MM.1S (cell line): ENCODE data around the gene C1QTNF6.

Experiments used
- DNase-seq: peaks from one replicate; pipeline ENCODE4 v3.0.0-alpha.2; 2015
- H2AFZ ChIP-seq: fragments of 300-600 bp; sonication (generic); 2 replicates; pipeline ENCODE4 v1.6.0; 2016; ENCODE audit warnings: antibody characterized with exemption, low read length
- H3F3A ChIP-seq: fragments of 300-600 bp; sonication (generic); 2 replicates; pipeline ENCODE4 v1.6.1; 2016; ENCODE audit warnings: mild to moderate bottlenecking, antibody characterized with exemption, low read length, moderate library complexity, mixed read lengths; ENCODE audit not compliant: insufficient read depth
- H3K27ac ChIP-seq: fragments of 300-600 bp; sonication (generic); 2 replicates; pipeline ENCODE4 v1.5.1; 2016; ENCODE audit warnings: mild to moderate bottlenecking, low read length
- H3K27me3 ChIP-seq: fragments of 300-600 bp; sonication (generic); replicated peaks from 2 replicates; pipeline ENCODE4 v1.6.0; 2016; ENCODE audit warnings: low read length; ENCODE audit not compliant: insufficient read depth
- H3K36me3 ChIP-seq: fragments of 300-600 bp; sonication (generic); replicated peaks from 2 replicates; pipeline ENCODE4 v1.6.1; 2016; ENCODE audit warnings: mild to moderate bottlenecking, low read length, mixed read lengths; ENCODE audit not compliant: insufficient read depth
- H3K4me1 ChIP-seq: fragments of 300-600 bp; sonication (generic); 2 replicates; pipeline ENCODE4 v1.6.1; 2016; ENCODE audit warnings: low read length, mixed read lengths
- H3K4me2 ChIP-seq: fragments of 300-600 bp; sonication (generic); 2 replicates; pipeline ENCODE4 v1.6.0; 2016; ENCODE audit warnings: low read depth, low read length
- H3K4me3 ChIP-seq: fragments of 300-600 bp; sonication (generic); 2 replicates; pipeline ENCODE4 v1.5.1; 2016; ENCODE audit warnings: low read length, mixed read lengths
- H3K79me2 ChIP-seq: fragments of 300-600 bp; sonication (generic); 2 replicates; pipeline ENCODE4 v1.6.1; 2016; ENCODE audit warnings: mixed run types, low read length, mixed read lengths
- H3K9ac ChIP-seq: fragments of 300-600 bp; sonication (generic); 2 replicates; pipeline ENCODE4 v1.6.1; 2016; ENCODE audit warnings: low read length, mixed read lengths
- H3K9me2 ChIP-seq: fragments of 300-600 bp; sonication (generic); replicated peaks from 2 replicates; pipeline ENCODE4 v1.6.1; 2016; ENCODE audit warnings: mild to moderate bottlenecking, low read length, mixed read lengths; ENCODE audit not compliant: insufficient read depth
- H3K9me3 ChIP-seq: fragments of 300-600 bp; sonication (generic); replicated peaks from 2 replicates; pipeline ENCODE4 v1.6.1; 2016; ENCODE audit warnings: mild to moderate bottlenecking, low read length, mixed read lengths; ENCODE audit not compliant: insufficient read depth
- H4K20me1 ChIP-seq: fragments of 300-600 bp; sonication (generic); 2 replicates; pipeline ENCODE4 v1.6.1; 2016; ENCODE audit warnings: mild to moderate bottlenecking, low read length, moderate library complexity, mixed read lengths; ENCODE audit not compliant: insufficient read depth
- EZH2 ChIP-seq: fragments of 300-600 bp; sonication (generic); optimal IDR thresholded peaks from 2 replicates; pipeline ENCODE3; 2017; ENCODE audit warnings: low read depth, mild to moderate bottlenecking, antibody characterized with exemption, low read length, mixed read lengths
- EZH2phosphoT487 ChIP-seq: fragments of 300-600 bp; sonication (generic); IDR thresholded peaks from 2 replicates; pipeline ENCODE4 v1.6.1; 2018; ENCODE audit warnings: antibody characterized with exemption, low read length
- TF ChIP-seq, protein P1 (sequence below): fragments of 300-600 bp; sonication (generic); IDR thresholded peaks from 2 replicates; pipeline ENCODE4 v1.5.1; 2016; ENCODE audit warnings: antibody characterized with exemption, low read length, mixed read lengths

The C1QTNF6 gene

GRCh38 chr22:37187552-37187890 is 526 bp downstream of the C1QTNF6 start:
- H3F3A ChIP-seq = 0 out of 2 replicates have a peak, but pooled peaks cover 7% of the 10 kb centered on the region

GRCh38 chr22:37186997-37187522 is 987 bp downstream of the C1QTNF6 start:
- peaks cover 8% of the 10 kb centered on the region; the same call in 1 of the 2 replicates for H3K4me1 ChIP-seq
- H3K9me2 ChIP-seq = no peaks in the 10 kb centered on the region
- H3K9me3 ChIP-seq = no peaks in the 10 kb centered on the region
- H3K36me3 ChIP-seq = no peaks in the 10 kb centered on the region
- H3K79me2 ChIP-seq = no peaks in the 10 kb centered on the region
- H3K27ac ChIP-seq = no peak overlapping the region
- no peaks in the 10 kb centered on the region for H3K27me3 ChIP-seq
- no peaks in the 10 kb centered on the region for H4K20me1 ChIP-seq
- no peak overlapping the region for H3K9ac ChIP-seq
- no peak overlapping the region for H3K4me3 ChIP-seq
- DNase-seq = no peak
- H3K4me2 ChIP-seq = peak overlapping the region; percentile 18; the same call in 1 of the 2 replicates
- no peak for TF ChIP-seq EZH2phosphoT487
- TF ChIP-seq, protein P1, sequence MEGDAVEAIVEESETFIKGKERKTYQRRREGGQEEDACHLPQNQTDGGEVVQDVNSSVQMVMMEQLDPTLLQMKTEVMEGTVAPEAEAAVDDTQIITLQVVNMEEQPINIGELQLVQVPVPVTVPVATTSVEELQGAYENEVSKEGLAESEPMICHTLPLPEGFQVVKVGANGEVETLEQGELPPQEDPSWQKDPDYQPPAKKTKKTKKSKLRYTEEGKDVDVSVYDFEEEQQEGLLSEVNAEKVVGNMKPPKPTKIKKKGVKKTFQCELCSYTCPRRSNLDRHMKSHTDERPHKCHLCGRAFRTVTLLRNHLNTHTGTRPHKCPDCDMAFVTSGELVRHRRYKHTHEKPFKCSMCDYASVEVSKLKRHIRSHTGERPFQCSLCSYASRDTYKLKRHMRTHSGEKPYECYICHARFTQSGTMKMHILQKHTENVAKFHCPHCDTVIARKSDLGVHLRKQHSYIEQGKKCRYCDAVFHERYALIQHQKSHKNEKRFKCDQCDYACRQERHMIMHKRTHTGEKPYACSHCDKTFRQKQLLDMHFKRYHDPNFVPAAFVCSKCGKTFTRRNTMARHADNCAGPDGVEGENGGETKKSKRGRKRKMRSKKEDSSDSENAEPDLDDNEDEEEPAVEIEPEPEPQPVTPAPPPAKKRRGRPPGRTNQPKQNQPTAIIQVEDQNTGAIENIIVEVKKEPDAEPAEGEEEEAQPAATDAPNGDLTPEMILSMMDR = no peak
- TF ChIP-seq EZH2 = no peak
- 0 out of 2 replicates have a peak, but pooled peaks cover 7% of the 10 kb centered on the region for H3F3A ChIP-seq
- no peak overlapping the region for H2AFZ ChIP-seq

More at GRCh38 chr22:37187552-37187890, 526 bp downstream of the C1QTNF6 start:
- Histone ChIP-seq H3K9ac (no peak overlapping the region), H4K20me1 (no peaks in the 10 kb centered on the region), H3K9me3 (no peaks in the 10 kb centered on the region), H3K79me2 (no peaks in the 10 kb centered on the region), H2AFZ (no peak overlapping the region), H3K27ac (no peak overlapping the region), H3K4me1 (peaks cover 8% of the 10 kb centered on the region; the same call in 1 of the 2 replicates), H3K4me3 (no peak overlapping the region), H3K4me2 (no peak overlapping the region), H3K36me3 (no peaks in the 10 kb centered on the region), H3K9me2 (no peaks in the 10 kb centered on the region), H3K27me3 (no peaks in the 10 kb centered on the region)
- TF ChIP-seq EZH2phosphoT487 = no peak
- no peak for TF ChIP-seq EZH2
- TF ChIP-seq, protein P1 = no peak
- no peak for DNase-seq

DNA sequence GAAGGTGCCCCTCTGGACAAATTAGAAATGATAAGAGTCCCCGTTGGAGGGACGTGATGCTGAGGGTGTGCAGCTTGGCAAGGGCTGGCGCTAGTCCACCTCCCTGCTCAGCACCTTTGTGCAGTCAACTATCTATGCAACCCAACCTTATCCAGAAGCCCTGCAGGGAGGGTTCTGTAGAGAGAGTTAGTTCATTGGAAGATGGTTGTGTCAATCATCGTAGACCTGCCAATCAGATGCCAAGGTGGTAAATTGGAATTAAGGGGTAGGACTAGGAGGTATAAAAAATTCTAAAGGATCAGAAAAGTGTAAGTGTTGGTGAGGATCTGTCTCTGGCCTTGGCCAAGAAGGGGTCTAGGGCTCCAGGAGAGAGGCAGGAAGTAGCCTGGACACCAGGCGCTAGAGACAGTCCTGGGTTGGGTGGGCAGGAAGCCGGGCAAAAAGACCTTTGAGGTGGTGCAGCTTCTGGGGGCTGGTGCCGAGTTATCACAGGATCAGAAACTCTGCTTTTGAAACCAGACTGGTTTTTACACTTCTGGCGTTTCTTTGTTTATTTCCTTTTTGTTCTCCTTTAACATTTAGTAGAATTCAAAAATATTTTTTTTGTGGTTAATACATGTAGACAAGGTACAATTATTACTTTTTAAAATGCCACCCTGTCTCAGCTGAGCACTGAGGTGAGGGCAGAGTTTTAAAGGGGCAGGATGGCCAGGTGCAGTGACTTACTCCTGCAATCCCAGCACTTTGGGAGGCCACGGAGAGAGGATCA is 1.6 kb downstream of the C1QTNF6 start:
- H2AFZ ChIP-seq = no peak overlapping the region

More for the DNA sequence above, 1.6 kb downstream of the C1QTNF6 start:
- Histone ChIP-seq H3K36me3 (no peaks in the 10 kb centered on the region), H3K4me1 (peaks cover 8% of the 10 kb centered on the region; the same call in 1 of the 2 replicates), H3K27me3 (no peaks in the 10 kb centered on the region), H4K20me1 (no peaks in the 10 kb centered on the region), H3K4me3 (peak overlapping the region; percentile 5; the same call in 1 of the 2 replicates), H3K4me2 (peak overlapping the region; percentile 18; the same call in 1 of the 2 replicates), H3K27ac (no peak overlapping the region), H3K9ac (no peak overlapping the region), H3K9me2 (no peaks in the 10 kb centered on the region), H3K9me3 (no peaks in the 10 kb centered on the region), H3F3A (0 out of 2 replicates have a peak, but pooled peaks cover 7% of the 10 kb centered on the region), H3K79me2 (no peaks in the 10 kb centered on the region)
- no peak for TF ChIP-seq EZH2phosphoT487
- DNase-seq = peak; percentile 68
